Peyer's patch (tissue), 4 donors: ENCODE data around the gene SQSTM1.

Experiments
- POLR2A ChIP-seq, 2 donors: fragments of 450-650 bp; IDR thresholded peaks; one replicate each; pipeline ENCODE4 v1.5.1; 2017; ENCODE audit warnings: antibody characterized with exemption in 2 of 2, mild to moderate bottlenecking in 2 of 2, moderate library complexity in 2 of 2
- TF ChIP-seq, protein P1 (sequence below), 6 experiments: fragments of 450-650 bp in 4 of 6; fragments of 200-600 bp in 2 of 6; sonication (generic) in 1 of 6; IDR thresholded peaks; one replicate each; pipeline ENCODE4 v1.5.1; 2017 to 2019; ENCODE audit warnings: antibody characterized with exemption in 6 of 6, mild to moderate bottlenecking in 3 of 6, moderate library complexity in 1 of 6

DNA sequence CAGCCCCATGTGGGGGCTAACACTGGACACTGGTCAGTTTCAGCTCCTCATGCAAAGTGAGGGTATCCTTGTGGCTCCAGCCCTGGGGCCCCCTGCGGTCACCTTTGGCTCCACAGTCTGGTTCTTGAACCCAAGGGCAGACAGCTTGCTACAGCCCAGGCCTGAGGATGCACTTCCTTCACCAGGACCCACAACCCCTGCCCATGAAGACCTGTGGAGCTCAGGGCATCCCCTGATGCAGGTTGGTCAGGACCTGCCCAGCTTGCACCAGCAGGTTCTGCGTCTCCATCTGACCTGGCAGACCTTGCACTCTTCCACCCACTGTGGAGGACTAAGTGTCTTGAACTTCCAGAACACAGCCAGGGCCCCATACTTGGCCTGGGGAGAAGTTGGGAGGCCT, 41.6 kb downstream of the SQSTM1 start:
- TF ChIP-seq, protein P1, sequence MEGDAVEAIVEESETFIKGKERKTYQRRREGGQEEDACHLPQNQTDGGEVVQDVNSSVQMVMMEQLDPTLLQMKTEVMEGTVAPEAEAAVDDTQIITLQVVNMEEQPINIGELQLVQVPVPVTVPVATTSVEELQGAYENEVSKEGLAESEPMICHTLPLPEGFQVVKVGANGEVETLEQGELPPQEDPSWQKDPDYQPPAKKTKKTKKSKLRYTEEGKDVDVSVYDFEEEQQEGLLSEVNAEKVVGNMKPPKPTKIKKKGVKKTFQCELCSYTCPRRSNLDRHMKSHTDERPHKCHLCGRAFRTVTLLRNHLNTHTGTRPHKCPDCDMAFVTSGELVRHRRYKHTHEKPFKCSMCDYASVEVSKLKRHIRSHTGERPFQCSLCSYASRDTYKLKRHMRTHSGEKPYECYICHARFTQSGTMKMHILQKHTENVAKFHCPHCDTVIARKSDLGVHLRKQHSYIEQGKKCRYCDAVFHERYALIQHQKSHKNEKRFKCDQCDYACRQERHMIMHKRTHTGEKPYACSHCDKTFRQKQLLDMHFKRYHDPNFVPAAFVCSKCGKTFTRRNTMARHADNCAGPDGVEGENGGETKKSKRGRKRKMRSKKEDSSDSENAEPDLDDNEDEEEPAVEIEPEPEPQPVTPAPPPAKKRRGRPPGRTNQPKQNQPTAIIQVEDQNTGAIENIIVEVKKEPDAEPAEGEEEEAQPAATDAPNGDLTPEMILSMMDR (IDR thresholded peaks at IDR 0.05) = no peak
- TF ChIP-seq POLR2A (IDR thresholded peaks at IDR 0.05) = no peak
